ENCODE results near the gene SDCBP2. TPM values are rescaled to one million over a fixed set of nuclear protein-coding genes. Genes with fewer than 3 reads are reported as not detected.

SDCBP2 gene
- total and polyA plus RNA-seq, 2 of the 8 experiments (the other 6 are each of a cell fraction or from before 2014, with no cell fraction given) = 4.2 to 6.7 TPM

DNA sequence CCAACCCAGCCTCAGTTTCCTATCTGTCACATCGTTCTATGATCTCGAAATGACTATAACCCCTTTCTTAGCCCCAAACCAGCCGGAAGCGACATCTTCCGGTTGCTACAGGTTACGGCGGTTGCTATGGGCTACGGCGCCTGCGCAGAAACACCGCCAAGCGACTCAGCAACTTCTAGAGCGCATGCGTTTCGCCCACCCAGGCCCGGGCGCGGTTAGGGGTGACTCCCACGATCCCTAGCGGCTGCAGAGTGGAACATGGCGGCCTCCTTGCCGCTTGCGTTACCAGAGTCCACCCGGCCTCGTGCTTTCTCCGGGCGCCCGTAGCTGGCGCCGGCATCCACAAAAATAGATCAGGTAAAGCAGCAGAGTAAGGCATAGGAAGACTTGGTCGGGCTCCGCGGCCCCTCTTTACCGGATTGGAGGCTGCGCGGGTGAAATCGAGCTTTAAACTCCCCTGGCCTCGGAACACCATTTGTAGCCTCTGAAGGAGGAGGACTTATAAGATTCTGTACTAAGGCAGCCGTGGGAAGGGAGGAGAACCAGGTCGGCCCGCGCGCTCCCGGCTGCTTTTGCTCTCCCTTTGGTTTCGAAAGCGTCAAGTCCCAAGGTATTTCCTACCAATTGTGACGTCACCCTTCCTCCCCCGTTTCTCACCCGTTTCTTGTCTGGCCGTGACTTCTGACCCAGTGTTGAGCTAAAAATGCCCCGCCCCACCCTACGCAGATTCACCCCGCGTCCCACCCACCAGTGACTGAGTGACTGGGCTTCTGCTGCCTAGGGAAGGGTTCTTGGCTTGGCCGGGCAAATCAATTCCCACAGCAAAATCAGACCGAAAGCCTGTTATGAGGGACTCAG lies 3.5 kb downstream of the SDCBP2 start (continued):
- no peak for TF ChIP-seq RNF2 (IDR thresholded peaks at IDR 0.05; ENCODE audit: borderline replicate concordance, low read depth, low read length, missing control alignments, poor library complexity, severe bottlenecking)
- TF ChIP-seq EP300 (IDR thresholded peaks at IDR 0.05; ENCODE audit: borderline replicate concordance in 1 of 2, low read depth in 2 of 2, low read length in 2 of 2) = peak in 1 of 2 experiments; percentile 24; a peak in 1 of 3 replicates
- no peak for TF ChIP-seq CBX5 (IDR thresholded peaks at IDR 0.05; ENCODE audit: low read depth, low read length)
- TF ChIP-seq HDAC6 (IDR thresholded peaks at IDR 0.05; ENCODE audit: low read depth, low read length) = no peak
- no peak for TF ChIP-seq KDM1A (IDR thresholded peaks at IDR 0.05; ENCODE audit: borderline replicate concordance, low read length)
- TF ChIP-seq, protein P1, sequence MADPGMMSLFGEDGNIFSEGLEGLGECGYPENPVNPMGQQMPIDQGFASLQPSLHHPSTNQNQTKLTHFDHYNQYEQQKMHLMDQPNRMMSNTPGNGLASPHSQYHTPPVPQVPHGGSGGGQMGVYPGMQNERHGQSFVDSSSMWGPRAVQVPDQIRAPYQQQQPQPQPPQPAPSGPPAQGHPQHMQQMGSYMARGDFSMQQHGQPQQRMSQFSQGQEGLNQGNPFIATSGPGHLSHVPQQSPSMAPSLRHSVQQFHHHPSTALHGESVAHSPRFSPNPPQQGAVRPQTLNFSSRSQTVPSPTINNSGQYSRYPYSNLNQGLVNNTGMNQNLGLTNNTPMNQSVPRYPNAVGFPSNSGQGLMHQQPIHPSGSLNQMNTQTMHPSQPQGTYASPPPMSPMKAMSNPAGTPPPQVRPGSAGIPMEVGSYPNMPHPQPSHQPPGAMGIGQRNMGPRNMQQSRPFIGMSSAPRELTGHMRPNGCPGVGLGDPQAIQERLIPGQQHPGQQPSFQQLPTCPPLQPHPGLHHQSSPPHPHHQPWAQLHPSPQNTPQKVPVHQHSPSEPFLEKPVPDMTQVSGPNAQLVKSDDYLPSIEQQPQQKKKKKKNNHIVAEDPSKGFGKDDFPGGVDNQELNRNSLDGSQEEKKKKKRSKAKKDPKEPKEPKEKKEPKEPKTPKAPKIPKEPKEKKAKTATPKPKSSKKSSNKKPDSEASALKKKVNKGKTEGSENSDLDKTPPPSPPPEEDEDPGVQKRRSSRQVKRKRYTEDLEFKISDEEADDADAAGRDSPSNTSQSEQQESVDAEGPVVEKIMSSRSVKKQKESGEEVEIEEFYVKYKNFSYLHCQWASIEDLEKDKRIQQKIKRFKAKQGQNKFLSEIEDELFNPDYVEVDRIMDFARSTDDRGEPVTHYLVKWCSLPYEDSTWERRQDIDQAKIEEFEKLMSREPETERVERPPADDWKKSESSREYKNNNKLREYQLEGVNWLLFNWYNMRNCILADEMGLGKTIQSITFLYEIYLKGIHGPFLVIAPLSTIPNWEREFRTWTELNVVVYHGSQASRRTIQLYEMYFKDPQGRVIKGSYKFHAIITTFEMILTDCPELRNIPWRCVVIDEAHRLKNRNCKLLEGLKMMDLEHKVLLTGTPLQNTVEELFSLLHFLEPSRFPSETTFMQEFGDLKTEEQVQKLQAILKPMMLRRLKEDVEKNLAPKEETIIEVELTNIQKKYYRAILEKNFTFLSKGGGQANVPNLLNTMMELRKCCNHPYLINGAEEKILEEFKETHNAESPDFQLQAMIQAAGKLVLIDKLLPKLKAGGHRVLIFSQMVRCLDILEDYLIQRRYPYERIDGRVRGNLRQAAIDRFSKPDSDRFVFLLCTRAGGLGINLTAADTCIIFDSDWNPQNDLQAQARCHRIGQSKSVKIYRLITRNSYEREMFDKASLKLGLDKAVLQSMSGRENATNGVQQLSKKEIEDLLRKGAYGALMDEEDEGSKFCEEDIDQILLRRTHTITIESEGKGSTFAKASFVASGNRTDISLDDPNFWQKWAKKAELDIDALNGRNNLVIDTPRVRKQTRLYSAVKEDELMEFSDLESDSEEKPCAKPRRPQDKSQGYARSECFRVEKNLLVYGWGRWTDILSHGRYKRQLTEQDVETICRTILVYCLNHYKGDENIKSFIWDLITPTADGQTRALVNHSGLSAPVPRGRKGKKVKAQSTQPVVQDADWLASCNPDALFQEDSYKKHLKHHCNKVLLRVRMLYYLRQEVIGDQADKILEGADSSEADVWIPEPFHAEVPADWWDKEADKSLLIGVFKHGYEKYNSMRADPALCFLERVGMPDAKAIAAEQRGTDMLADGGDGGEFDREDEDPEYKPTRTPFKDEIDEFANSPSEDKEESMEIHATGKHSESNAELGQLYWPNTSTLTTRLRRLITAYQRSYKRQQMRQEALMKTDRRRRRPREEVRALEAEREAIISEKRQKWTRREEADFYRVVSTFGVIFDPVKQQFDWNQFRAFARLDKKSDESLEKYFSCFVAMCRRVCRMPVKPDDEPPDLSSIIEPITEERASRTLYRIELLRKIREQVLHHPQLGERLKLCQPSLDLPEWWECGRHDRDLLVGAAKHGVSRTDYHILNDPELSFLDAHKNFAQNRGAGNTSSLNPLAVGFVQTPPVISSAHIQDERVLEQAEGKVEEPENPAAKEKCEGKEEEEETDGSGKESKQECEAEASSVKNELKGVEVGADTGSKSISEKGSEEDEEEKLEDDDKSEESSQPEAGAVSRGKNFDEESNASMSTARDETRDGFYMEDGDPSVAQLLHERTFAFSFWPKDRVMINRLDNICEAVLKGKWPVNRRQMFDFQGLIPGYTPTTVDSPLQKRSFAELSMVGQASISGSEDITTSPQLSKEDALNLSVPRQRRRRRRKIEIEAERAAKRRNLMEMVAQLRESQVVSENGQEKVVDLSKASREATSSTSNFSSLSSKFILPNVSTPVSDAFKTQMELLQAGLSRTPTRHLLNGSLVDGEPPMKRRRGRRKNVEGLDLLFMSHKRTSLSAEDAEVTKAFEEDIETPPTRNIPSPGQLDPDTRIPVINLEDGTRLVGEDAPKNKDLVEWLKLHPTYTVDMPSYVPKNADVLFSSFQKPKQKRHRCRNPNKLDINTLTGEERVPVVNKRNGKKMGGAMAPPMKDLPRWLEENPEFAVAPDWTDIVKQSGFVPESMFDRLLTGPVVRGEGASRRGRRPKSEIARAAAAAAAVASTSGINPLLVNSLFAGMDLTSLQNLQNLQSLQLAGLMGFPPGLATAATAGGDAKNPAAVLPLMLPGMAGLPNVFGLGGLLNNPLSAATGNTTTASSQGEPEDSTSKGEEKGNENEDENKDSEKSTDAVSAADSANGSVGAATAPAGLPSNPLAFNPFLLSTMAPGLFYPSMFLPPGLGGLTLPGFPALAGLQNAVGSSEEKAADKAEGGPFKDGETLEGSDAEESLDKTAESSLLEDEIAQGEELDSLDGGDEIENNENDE (IDR thresholded peaks at IDR 0.05; ENCODE audit: insufficient replicate concordance, low read length) = no peak
- TF ChIP-seq CTBP2 (IDR thresholded peaks at IDR 0.05; ENCODE audit: borderline replicate concordance, insufficient read depth, insufficient read length, low read length) = no peak
- TF ChIP-seq PHF8 (conservative IDR thresholded peaks at IDR 0.05; ENCODE audit: low read depth, low read length) = peak; percentile 100

Data from H1 (cell line).